ENCODE data around the gene NRCAM. TPM values are rescaled to one million over a fixed set of nuclear protein-coding genes. Genes with fewer than 3 reads are reported as not detected.

Gene NRCAM
- total and polyA plus RNA-seq, 2 of the 8 experiments (the other 6 are each of a cell fraction or from before 2014, with no cell fraction given), result 2.7 to 3.8 TPM

GRCh38 chr7:108204281-108204796 lies 251.9 kb downstream of the NRCAM start (continued):
- no peak for TF ChIP-seq SAP30 (IDR thresholded peaks at IDR 0.05; ENCODE audit: insufficient read depth, insufficient replicate concordance, low read length)
- TF ChIP-seq MAFK (IDR thresholded peaks at IDR 0.05; ENCODE audit: low read depth, low read length), result no peak
- TF ChIP-seq EZH2 (IDR thresholded peaks at IDR 0.05; ENCODE audit: low read depth, low read length, severe bottlenecking), result no peak
- TF ChIP-seq CHD7 (IDR thresholded peaks at IDR 0.05; ENCODE audit: insufficient replicate concordance, low read length), result no peak

Measured in H1 (cell line).